Measurements from ENCODE around the gene SLIT3. TPM values are rescaled to one million over a fixed set of nuclear protein-coding genes. Genes with fewer than 3 reads are reported as not detected.

SLIT3 gene
- total RNA-seq, 1 experiment from 2014 or later, result 0.92 TPM

GRCh38 chr5:168847511-168848073 lies 453.3 kb downstream of the SLIT3 start:
- Histone ChIP-seq H3K23me2 (ENCODE audit: insufficient read length, low read depth, low read length, poor library complexity, severe bottlenecking) (no peaks in the 10 kb centered on the region), H4K20me1 (ENCODE audit: control insufficient read depth, insufficient read depth, insufficient read length) (no peaks in the 10 kb centered on the region), H3K4ac (ENCODE audit: low read depth, low read length) (no peak overlapping the region), H2BK5ac (ENCODE audit: insufficient read length, low read length) (no peak overlapping the region), H3K56ac (ENCODE audit: insufficient read length, low read depth, low read length) (no peak overlapping the region), H2BK12ac (ENCODE audit: insufficient read length, low read depth, low read length) (no peak overlapping the region), H3K79me2 (ENCODE audit: insufficient read depth, low read length) (no peaks in the 10 kb centered on the region), H3K18ac (ENCODE audit: insufficient read length, low read depth, low read length) (no peak overlapping the region), H4K91ac (ENCODE audit: insufficient read length, low read depth, low read length) (no peak overlapping the region), H3K4me2 (ENCODE audit: insufficient read depth, insufficient read length, low read length) (no peak overlapping the region), H3K27ac (ENCODE audit: insufficient read length, low read depth, low read length) (no peak overlapping the region), H3K27me3 (ENCODE audit: insufficient read depth, low read length) (no peaks in the 10 kb centered on the region), H2AK5ac (ENCODE audit: insufficient read length, low read length) (no peak overlapping the region), H3K14ac (ENCODE audit: insufficient read depth, low read length) (no peak overlapping the region), H3K9me3 (ENCODE audit: control insufficient read depth, low read depth, low read length) (no peaks in the 10 kb centered on the region), H3T11ph (ENCODE audit: low read length) (no peak overlapping the region), H3K79me1 (ENCODE audit: insufficient read depth, low read depth, low read length, poor library complexity, severe bottlenecking) (no peaks in the 10 kb centered on the region), H4K8ac (replicated peaks; ENCODE audit: insufficient read length, low read depth, low read length) (no peak overlapping the region), H3K9ac (ENCODE audit: extremely low read depth, insufficient read length, low read length) (no peak overlapping the region), H2BK20ac (ENCODE audit: low read depth, low read length, poor library complexity, severe bottlenecking) (no peak overlapping the region), H4K5ac (ENCODE audit: insufficient read length, low read depth, low read length) (no peak overlapping the region), H3K4me1 (ENCODE audit: insufficient read depth, low read length) (no peaks in the 10 kb centered on the region), H2BK120ac (ENCODE audit: low read depth, low read length, poor library complexity, severe bottlenecking) (no peak overlapping the region), H2AFZ (ENCODE audit: low read length) (no peak overlapping the region), H3K23ac (ENCODE audit: insufficient read length, low read depth, low read length) (no peak overlapping the region), H2BK15ac (ENCODE audit: low read depth, low read length) (no peak overlapping the region)
- Mint-ChIP-seq H3K4me3 (no peak overlapping the region), H3K27me3 (ENCODE audit: low read depth) (peaks cover 58% of the 10 kb centered on the region), H3K4me1 (peaks cover 5 to 7% of the 10 kb centered on the region in 2 experiments; a peak in 3 of 4 replicates), H3K27ac (no peak overlapping the region), H3K36me3 (ENCODE audit: insufficient read depth in 1 of 3, low read depth in 3 of 3) (no peaks in the 10 kb centered on the region), H3K9me3 (no peaks in the 10 kb centered on the region)
- WGBS (ENCODE audit: extremely low coverage, insufficient read length, low lambda C conversion rate), result no CpG with 5 or more reads among the region's 10 CpGs
- no peak for DNase-seq
- no peak for TF ChIP-seq CTCF (conservative IDR thresholded peaks at IDR 0.05)
